Ramos (cell line): ENCODE results near the gene MALAT1.

ENCODE experiments used
- in situ Hi-C: fragments of 300-500 bp; cut with MboI; formaldehyde crosslinking; loops from one replicate; pipeline ENCODE4 v1.14.3; 2022; ENCODE audit warnings: low sequenced_read_pairs; ENCODE audit not compliant: unreplicated experiment

MALAT1 gene

DNA sequence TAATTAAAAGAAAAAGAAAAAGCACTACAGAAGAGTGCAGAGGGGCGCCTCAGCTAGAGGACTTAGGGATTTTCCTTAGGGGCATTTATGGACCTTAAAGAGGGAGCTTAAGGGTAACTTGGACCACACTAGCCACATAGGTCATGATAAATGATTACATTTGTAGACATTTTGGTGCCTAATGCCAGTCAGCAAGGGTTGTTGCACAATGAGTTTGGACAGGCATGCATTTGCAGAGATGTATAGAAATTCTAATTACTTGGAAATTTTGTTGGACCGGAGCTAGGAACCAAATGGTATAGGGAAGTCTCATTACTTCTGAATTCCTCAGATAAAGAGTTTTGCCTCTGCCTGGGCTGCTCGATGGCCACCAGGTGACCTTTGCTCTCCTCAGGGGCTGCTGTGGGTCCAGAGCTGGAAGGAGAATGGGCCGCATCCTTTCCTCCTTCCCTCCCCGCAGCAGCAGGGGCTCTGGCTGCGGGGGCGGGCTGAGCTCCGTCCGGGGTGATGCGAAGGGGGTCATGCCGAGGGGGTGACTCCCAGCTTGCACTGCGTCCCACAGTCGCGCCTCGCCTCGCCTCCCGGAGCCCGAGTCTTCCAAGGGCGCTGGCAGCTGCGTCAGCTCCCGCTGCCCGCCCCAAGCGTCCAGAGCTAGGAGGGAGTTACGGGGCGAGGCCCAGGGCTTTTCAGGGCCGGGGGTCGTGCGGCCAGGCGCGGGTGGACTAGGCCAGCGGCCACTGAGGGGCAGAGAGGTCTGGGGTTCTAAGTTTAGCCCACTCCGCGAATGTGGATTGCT, 20.3 kb upstream of the MALAT1 start:
- in situ Hi-C loops = no loop called here

DNA sequence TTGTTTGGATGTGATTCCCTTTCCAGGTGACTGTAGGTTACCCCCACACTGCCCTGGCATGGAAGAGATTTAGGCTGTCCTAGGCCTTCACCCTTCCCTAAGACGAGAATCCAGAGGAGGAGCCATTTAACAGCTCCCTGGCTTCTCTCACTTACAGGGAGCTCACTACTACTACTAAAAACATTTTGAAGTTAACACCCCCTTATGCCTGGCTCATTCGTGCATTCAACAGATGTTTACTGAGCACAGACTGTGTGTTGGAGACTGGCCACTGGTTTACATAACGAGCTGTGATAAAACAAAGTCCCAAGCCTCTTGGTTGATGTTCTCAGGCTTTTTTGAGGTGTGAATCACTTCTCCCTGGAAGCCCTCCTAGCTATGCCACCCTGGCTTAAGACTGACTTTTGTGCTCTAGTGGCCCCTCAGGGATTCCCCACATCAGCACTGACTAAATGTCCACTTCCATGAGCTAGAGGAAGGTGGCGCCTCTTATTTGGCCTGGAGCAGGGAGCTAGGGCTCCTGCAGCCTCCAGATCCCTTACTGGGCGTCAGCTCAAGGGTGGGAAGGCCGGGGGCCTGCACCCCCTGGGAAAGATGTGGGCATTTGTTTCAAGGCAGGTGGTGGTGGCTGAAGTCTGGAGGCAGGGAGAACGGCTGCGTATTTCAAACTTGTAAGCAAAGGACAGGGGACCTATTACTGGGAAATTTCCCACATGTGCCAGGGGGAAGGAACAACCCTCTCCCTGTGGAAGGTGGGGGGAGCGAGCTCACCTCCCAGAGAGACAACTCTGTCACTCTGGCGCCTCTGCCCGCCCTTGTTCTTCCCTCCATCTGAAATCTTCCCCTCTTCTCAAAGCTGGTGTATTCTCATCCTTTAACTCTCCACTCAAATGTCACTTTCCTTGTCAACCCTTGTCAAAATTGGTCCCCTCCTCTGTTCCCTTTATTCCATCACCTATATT, 19.4 kb upstream of the MALAT1 start:
- in situ Hi-C loops = no loop called here

DNA sequence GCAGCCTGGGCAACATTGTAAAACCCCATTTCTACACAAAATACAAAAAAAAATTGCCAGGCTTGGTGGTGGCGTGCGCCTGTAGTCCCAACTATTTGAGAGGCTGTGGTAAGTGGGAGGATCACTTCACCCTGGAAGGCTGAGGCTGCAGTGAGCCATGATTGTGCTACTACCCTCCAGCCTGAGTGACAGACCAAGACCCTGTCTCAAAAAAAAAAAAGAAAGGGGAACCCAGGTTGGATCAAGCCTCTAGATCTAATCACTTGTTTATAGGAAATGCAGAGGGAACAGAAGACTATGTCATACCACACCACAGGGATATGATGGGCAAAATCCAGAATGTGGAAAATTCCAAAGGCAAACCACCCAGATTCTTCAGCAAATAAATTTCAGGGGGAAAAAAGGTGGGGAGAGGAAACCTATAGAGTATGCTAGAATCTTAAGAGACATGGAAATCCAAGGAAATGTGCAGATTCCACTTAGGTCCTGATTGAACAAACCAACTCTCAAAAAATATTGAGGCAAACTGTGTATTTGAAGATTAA, 16.5 kb upstream of the MALAT1 start:
- in situ Hi-C loops = no loop called here

DNA sequence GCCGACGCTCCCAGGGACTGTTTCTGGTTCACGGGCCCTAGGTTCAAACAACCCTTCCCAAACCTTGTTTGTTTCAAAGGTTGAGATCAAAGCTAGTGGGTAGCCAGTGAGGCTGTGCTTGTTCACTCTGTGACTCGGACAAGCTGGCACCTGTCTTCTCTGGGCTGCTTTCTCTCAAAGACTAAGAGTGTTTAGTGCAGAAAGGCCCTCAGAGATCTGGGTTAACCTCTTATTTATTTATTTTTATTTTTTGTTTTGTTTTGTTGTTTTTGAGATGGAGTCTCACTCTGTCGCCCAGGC, 13.0 kb upstream of the MALAT1 start:
- in situ Hi-C loops = no loop called here

GRCh38 chr11:65486570-65487466, 12.0 kb upstream of the MALAT1 start:
- in situ Hi-C loops = no loop called here

- in situ Hi-C loops = no loop called here
Observed at GRCh38 chr11:65487467-65488272, 11.2 kb upstream of the MALAT1 start.

GRCh38 chr11:65488273-65489034, 10.4 kb upstream of the MALAT1 start:
- in situ Hi-C loops = no loop called here

DNA sequence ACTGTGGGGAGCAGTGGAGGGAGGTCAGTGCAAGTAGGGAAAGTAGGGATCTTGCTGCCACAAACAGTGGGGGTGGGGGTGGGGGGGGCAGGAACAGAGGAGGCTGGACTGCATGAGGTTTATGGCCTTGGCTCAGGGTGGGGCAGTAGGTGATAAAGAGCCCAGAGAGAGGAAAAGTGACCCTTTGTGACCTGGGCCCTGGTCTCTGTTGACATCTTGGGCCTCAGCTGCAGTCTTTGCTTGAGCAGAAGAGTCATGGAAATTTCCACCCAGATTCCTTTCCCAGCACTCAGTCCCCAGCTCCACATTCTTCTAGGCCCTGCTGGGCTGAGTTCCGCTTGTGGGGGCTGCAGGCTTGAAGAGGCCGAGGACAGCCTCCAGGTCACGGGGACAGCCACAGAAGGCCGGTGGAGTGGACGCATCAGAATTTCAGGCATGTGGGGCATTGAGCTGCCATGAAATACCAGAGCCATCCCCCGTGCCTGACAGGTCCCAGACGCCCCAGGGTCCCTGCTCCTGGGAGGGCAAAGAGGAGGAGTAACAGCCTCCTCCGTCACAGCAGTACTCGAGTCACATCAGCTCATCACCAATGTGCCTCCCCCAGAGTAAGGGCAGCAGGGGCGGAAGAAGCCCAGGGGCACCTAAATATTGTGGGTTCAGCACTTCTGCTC, 9.7 kb upstream of the MALAT1 start:
- in situ Hi-C loops = no loop called here

DNA sequence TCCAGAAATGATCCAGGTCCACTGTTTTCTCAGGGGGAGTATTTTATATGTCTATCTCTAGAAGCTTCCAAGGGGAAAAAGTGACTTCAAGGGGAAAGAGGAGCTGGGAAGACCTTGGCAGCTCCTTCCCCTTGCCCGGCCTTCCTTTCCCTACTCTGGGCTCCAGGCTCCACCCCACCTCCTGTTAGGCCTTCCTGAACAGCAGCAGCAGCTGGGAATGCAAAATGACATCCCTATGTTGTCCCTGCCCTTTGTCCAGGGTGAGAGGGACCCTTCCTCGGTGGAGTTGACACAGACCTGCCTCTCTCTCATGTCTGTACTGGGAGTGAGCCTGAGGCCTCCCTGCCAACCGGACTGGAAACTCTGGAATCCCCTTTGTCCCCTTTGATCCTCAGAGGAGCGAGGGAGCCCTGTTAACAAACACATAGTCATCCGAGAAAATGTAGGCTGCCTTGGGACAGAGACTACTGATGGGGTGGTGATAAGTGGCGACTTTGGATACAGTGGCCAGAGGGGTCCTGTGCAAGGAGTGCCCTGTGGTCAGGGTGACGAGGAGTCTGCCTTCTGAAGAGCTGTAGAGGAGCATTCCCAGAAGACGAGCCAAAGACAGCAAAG, 9.0 kb upstream of the MALAT1 start:
- in situ Hi-C loops = no loop called here

DNA sequence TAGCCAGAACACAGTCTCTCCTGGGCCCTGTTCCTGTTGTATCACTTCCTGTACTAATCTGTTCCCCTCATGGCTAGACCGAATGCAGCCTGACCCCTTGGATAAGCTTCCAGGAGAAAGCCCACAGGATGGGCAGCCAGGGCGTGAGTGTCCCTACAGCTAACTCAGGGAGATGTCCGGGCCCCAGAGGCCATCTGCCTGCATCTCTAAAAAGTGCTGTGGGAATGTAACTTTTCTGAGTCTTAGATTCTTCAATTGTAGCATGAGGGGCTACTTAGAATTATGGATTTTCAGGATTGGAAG, 7.7 kb upstream of the MALAT1 start:
- in situ Hi-C loops = no loop called here

- in situ Hi-C loops = no loop called here
Observed at GRCh38 chr11:65491614-65492386, 7.0 kb upstream of the MALAT1 start.

GRCh38 chr11:65492387-65492636, 6.5 kb upstream of the MALAT1 start:
- in situ Hi-C loops = no loop called here

DNA sequence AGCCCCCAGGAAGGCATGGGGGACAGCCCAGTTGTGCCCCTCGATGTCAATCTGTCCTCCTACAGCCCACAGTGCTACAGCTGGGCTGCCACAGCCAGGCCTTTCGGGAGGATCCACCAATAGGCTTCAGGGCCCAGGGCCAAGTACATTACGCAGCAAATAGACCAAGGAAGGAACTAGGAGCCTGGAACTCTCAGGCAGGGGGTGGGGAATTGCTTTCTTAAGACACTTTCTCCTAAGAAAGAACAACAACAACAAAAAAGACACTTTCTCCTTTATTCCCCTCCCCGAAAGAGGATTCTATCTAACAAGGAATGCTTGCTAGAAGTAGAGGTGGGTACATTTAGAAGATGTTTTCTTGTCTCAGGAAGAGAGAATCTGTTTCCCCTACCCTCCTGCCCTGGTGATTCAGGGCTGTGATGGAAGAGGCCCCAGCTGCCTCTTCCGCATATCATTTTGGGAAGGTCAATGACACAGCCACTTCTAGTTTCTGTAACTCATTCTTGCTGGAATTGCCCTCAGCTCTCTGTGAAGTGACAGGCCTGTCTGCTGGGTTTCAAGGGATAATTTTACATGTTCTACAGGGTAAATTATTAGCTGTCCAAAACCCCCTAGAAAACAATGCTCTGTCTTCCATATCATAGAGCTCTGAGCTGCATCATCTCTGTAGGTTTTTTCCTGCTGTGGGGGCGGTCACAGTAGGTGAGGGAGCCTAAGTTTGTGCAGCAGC, 6.0 kb upstream of the MALAT1 start:
- in situ Hi-C loops = no loop called here

DNA sequence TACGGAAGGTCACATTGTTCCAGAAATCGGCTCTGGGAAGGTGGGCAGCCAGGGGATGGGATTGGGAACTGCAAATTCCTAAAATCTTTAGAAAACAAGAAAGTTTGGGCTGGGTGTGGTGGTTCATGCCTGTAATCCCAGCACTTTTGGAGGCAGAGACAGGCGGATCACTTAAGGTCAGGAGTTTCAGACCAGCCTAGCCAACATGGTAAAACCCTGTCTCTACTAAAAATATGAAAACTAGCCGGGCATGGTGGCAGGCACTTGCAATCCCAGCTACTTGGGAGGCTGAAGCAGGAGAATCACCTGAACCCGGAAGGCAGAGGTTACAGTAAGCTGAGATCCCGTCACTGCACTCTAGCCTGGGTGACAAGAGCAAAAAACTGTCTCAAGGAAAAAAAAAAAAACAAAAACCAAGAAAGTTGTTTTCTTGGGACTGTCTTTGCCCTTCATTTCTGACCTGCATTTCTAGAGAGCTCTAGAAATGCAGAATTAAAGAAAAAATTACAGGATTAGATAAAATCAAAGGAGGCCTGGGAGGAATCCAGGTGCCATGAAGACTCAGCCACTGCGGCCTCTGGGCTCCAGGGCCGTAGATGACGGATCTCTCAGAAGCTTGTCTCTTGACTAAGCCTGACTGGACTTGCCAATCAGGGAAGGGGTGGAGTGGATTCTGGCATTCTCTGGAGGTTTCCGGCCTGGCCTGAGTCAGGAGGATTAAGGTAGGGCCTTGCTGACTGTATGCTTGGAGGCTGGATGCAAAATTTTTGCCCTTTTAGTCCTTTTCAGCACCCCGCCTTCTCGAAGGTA, 5.3 kb upstream of the MALAT1 start:
- in situ Hi-C loops = no loop called here

GRCh38 chr11:65496304-65497140, 2.3 kb upstream of the MALAT1 start:
- in situ Hi-C loops = no loop called here
